Spleen (tissue), 11 donors: Measurements from ENCODE around the gene BAG1. TPM values are rescaled to one million over a fixed set of nuclear protein-coding genes. Genes with fewer than 3 reads are reported as not detected.

Source experiments
- DNase-seq: peaks from one replicate; pipeline ENCODE4 v3.0.0-alpha.2; 2020
- H3K27ac ChIP-seq, 8 donors: fragments of 200-600 bp; sonication (generic) in 7 of 8; 1 replicate in 4 of 8; 2 replicates in 4 of 8; pipeline versions ENCODE4 v1.5.0 to v1.8.0; 2016 to 2021; ENCODE audit warnings: inconsistent platforms in 4 of 8, mild to moderate bottlenecking in 4 of 8, moderate library complexity in 1 of 8
- H3K27me3 ChIP-seq, 7 donors: fragments of 200-600 bp; sonication (generic) in 6 of 7; replicated peaks in 1 of 7; 1 replicate in 4 of 7; 2 replicates in 3 of 7; pipeline versions ENCODE4 v1.5.0 to v1.8.0; 2016 to 2021; ENCODE audit warnings: inconsistent platforms in 3 of 7, mild to moderate bottlenecking in 1 of 7
- H3K36me3 ChIP-seq, 6 donors: fragments of 200-600 bp; sonication (generic) in 5 of 6; 1 replicate in 4 of 6; 2 replicates in 2 of 6; pipeline versions ENCODE4 v1.5.0 to v1.8.0; 2016 to 2021; ENCODE audit warnings: inconsistent platforms in 2 of 6
- H3K4me1 ChIP-seq, 6 donors: fragments of 200-600 bp; sonication (generic) in 5 of 6; 1 replicate in 3 of 6; 2 replicates in 3 of 6; pipeline versions ENCODE4 v1.5.0 to v1.8.0; 2016 to 2021; ENCODE audit warnings: inconsistent platforms in 3 of 6
- H3K4me3 ChIP-seq, 8 donors: fragments of 200-600 bp; sonication (generic) in 7 of 8; 1 replicate in 4 of 8; 2 replicates in 4 of 8; pipeline versions ENCODE4 v1.5.0 to v1.8.0; 2016 to 2021; ENCODE audit warnings: inconsistent platforms in 4 of 8, mild to moderate bottlenecking in 4 of 8, moderate library complexity in 2 of 8
- H3K9me3 ChIP-seq, 8 donors: fragments of 200-600 bp; sonication (generic) in 7 of 8; 1 replicate in 4 of 8; 2 replicates in 4 of 8; pipeline versions ENCODE4 v1.5.0 to v1.8.0; 2016 to 2021; ENCODE audit warnings: inconsistent platforms in 4 of 8
- CTCF ChIP-seq, 11 experiments: fragments of 200-600 bp in 7 of 11; fragments of 450-650 bp in 4 of 11; sonication (generic) in 4 of 11; IDR thresholded peaks in 8 of 11; conservative IDR thresholded peaks in 3 of 11; 1 replicate in 7 of 11; 2 replicates in 4 of 11; pipeline versions ENCODE4 v1.4.0 to v1.8.0; 2016 to 2021; ENCODE audit warnings: antibody characterized with exemption in 11 of 11, inconsistent platforms in 4 of 11, mild to moderate bottlenecking in 1 of 11
- POLR2A ChIP-seq, 3 donors: fragments of 450-650 bp; IDR thresholded peaks; one replicate each; pipeline ENCODE4 v1.5.1; 2017; ENCODE audit warnings: antibody characterized with exemption in 3 of 3, mild to moderate bottlenecking in 1 of 3
- POLR2AphosphoS5 ChIP-seq, 3 donors: sonication (generic); formaldehyde crosslinking; IDR thresholded peaks; one replicate each; pipeline ENCODE4 v1.5.1; 2017; ENCODE audit warnings: antibody characterized with exemption in 3 of 3
- WGBS, 5 donors: extraction: QIAGEN DNeasy Blood & Tissue Kit in 3 of 5; methylation state at CpG; one replicate each; pipeline versions ENCODE4 v1.1.5 to v1.1.7; 2013 to 2018; 5-methylcytosine and 5-hydroxymethylcytosine counted together
- intact Hi-C: fragments of 100-400 bp; cut with DNase I; formaldehyde crosslinking; loops from one replicate; pipeline ENCODE4 v1.15.0; 2023; ENCODE audit warnings: low total_unique reads
- polyA plus RNA-seq, 3 donors: library from polyadenylated mRNA; stranded (reverse); fragments of 200-250 nt; gene quantifications; one replicate each; pipeline ENCODE4 v1.2.1, GENCODE V29; 2013
- total RNA-seq, 7 donors: library from RNA; depleted of rRNA in 3 of 7; stranded (reverse); fragments of >200 nt in 3 of 7; fragmentation: NEBNext Ultra II Directional in 4 of 7; extraction: Animal tissue kit (Norgen Biotek cat#: 25700) in 4 of 7; gene quantifications; one replicate each; pipeline versions ENCODE4 v1.1.0 to v1.2.1, GENCODE V29; 2016 to 2021
- donor health status: healthy with polysubstance abuse.
- donor health status: DM: no; HTN: no; CAD: no; lungs with moderate emphysema.
- donor health status: DM: no; HTN: no; CAD: no.
- donor health status: Bipolar disorder and iron deficiency.
- donor health status: healthy.
- donor health status: DM: no; HTN: no; CAD: no.
- donor health status: DM: yes; HTN: yes; CAD: no.

The BAG1 gene
- total and polyA plus RNA-seq, 10 donors, result 49.9 to 102 (median 70.9) TPM

GRCh38 chr9:33300546-33300945 is 36.0 kb upstream of the BAG1 start:
- H3K36me3 ChIP-seq, result peaks cover 10 to 100% (median 81%) of the 10 kb centered on the region in 6 donors
- no peak overlapping the region for H3K4me3 ChIP-seq
- H3K4me1 ChIP-seq, result peaks cover 37 to 79% (median 56%) of the 10 kb centered on the region in 6 donors
- no peaks in the 10 kb centered on the region for H3K9me3 ChIP-seq
- H3K27me3 ChIP-seq, result no peaks in the 10 kb centered on the region
- 74 to 89% (median 81%) methylated on average over 2 of the region's 2 CpGs for WGBS, 5 donors
- intact Hi-C loops, result no loop called here
- no peak for DNase-seq
- H3K27ac ChIP-seq, result no peak overlapping the region
- TF ChIP-seq POLR2A (IDR thresholded peaks at IDR 0.05) (no peak), CTCF (IDR thresholded peaks at IDR 0.05 in 8 of 11, conservative IDR thresholded peaks at IDR 0.05 in 3 of 11) (no peak)

GRCh38 chr9:33297432-33297831 is 32.9 kb upstream of the BAG1 start:
- TF ChIP-seq POLR2A (IDR thresholded peaks at IDR 0.05), result no peak
- peak in 1 of 3 donors; percentile 78 for TF ChIP-seq POLR2AphosphoS5 (IDR thresholded peaks at IDR 0.05)
- peak overlapping the region in 1 of 8 donors; percentile 38 for H3K4me3 ChIP-seq
- H3K36me3 ChIP-seq, result peaks cover 0 to 99% (median 59%) of the 10 kb centered on the region in 6 donors
- no peaks in the 10 kb centered on the region for H3K27me3 ChIP-seq
- intact Hi-C loops, result no loop called here
- peaks cover 48 to 89% (median 83%) of the 10 kb centered on the region in 6 donors for H3K4me1 ChIP-seq
- H3K27ac ChIP-seq, result peak overlapping the region; percentile 17 to 79 (median 59)
- WGBS, 5 donors, result 15 to 40% (median 22%) methylated on average over 1 of the region's 1 CpG
- peak; percentile 82 for DNase-seq
- no peaks in the 10 kb centered on the region for H3K9me3 ChIP-seq

DNA sequence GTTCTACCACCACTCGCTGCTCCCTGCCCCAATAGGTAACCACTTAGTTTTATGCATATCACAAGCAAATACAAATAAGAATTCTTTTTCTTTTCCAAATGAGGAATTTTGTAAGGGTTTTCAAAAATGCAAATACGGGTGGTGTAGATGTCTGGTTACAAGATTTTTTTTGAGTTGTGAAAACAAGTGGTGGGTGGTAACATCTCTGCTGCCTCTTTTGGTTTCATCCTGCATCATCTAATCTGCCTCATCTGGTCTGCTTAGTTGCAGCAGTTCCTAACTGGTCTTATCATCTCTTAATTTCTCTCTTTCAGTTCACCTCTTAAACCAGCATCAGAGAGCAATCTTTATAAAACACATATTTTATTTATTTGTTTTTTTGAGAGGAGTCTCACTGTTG is 31.1 kb upstream of the BAG1 start:
- intact Hi-C loops, result no loop called here
- Histone ChIP-seq H3K4me1 (peaks cover 53 to 100% (median 95%) of the 10 kb centered on the region in 6 donors), H3K36me3 (peaks cover 0 to 88% (median 43%) of the 10 kb centered on the region in 6 donors), H3K9me3 (no peaks in the 10 kb centered on the region), H3K27me3 (no peaks in the 10 kb centered on the region), H3K27ac (peak overlapping the region in 4 of 8 donors; percentile 59 to 79 (median 66)), H3K4me3 (peak overlapping the region in 1 of 8 donors; percentile 38)
- 61 to 81% (median 70%) methylated on average over 2 of the region's 2 CpGs for WGBS, 5 donors
- TF ChIP-seq POLR2A (IDR thresholded peaks at IDR 0.05) (no peak), CTCF (IDR thresholded peaks at IDR 0.05 in 8 of 11, conservative IDR thresholded peaks at IDR 0.05 in 3 of 11) (no peak), POLR2AphosphoS5 (IDR thresholded peaks at IDR 0.05) (no peak)
- DNase-seq, result no peak

DNA sequence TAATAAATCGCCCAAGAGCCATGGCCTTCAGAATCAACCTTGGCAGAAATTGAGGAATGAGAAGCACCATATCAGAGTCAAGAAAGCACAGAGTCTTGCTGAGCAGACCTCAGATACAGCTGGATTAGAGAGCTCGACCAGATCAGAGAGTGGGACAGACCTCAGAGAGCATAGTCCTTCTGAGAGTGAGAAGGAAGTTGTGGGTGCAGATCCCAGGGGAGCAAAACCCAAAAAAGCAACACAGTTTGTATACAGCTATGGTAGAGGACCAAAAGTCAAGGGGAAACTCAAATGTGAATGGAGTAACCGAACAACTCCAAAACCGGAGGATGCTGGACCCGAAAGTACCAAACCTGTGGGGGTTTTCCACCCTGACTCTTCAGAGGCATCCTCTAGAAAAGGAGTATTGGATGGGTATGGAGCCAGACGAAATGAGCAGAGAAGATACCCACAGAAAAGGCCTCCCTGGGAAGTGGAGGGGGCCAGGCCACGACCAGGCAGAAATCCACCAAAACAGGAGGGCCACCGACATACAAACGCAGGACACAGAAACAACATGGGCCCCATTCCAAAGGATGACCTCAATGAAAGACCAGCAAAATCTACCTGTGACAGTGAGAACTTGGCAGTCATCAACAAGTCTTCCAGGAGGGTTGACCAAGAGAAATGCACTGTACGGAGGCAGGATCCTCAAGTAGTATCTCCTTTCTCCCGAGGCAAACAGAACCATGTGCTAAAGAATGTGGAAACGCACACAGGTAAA is 30.3 kb upstream of the BAG1 start:
- TF ChIP-seq CTCF (IDR thresholded peaks at IDR 0.05 in 8 of 11, conservative IDR thresholded peaks at IDR 0.05 in 3 of 11), result no peak
- TF ChIP-seq POLR2A (IDR thresholded peaks at IDR 0.05), result no peak
- no peak for TF ChIP-seq POLR2AphosphoS5 (IDR thresholded peaks at IDR 0.05)
- no peak for DNase-seq
- no peaks in the 10 kb centered on the region for H3K9me3 ChIP-seq
- intact Hi-C loops, result no loop called here
- H3K4me1 ChIP-seq, result peaks cover 51 to 93% (median 89%) of the 10 kb centered on the region in 6 donors
- peaks cover 0 to 81% (median 38%) of the 10 kb centered on the region in 6 donors for H3K36me3 ChIP-seq
- H3K27me3 ChIP-seq, result no peaks in the 10 kb centered on the region
- H3K4me3 ChIP-seq, result peak overlapping the region in 1 of 8 donors; percentile 5
- H3K27ac ChIP-seq, result peak overlapping the region in 4 of 8 donors; percentile 45 to 72 (median 59)
- 78 to 81% (median 80%) methylated on average over 12 of the region's 12 CpGs for WGBS, 5 donors
